Germinal center (tissue), 1 donor: ENCODE measurements around the gene CASP4.
"Not testable (repeated sequence)": the region's sequence is repeated elsewhere in the genome, so short reads cannot be mapped to it uniquely, and the experiment has no call there.

Experiments
- DNase-seq: peaks from one replicate; pipeline ENCODE4 v3.0.0; 2012; ENCODE audit warnings: mixed read lengths, low spot score

The CASP4 gene

DNA sequence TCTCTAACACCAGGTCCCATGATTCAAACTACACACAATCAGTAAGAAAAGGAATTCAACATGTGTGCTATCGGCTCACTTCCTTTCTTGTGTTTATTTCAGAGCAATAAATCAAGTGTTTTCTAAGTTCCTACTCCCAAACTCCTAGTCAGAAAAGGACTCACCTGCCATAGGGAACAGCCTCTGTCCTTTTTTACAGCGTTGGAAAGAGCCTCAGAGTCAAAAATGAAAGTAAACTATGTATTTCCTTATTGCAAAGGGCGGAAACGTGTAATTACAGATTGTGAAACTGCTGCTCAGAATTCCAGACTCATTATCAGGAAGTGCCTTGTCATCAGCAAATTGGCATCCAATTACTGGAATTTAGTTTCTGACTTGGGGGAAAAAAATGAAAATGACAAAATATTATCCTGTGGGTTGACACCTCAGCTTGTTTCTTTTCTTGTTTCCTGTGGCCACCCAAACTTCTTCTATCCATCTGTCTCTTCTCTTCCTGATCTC, at the start of gene CASP4:
Gene CASP4, minus strand, starts transcription at position 220 of the 501 bp plus-strand sequence. Its CDS starts 49 bp downstream, at position 171.
- DNase-seq: peak; percentile 27

DNA sequence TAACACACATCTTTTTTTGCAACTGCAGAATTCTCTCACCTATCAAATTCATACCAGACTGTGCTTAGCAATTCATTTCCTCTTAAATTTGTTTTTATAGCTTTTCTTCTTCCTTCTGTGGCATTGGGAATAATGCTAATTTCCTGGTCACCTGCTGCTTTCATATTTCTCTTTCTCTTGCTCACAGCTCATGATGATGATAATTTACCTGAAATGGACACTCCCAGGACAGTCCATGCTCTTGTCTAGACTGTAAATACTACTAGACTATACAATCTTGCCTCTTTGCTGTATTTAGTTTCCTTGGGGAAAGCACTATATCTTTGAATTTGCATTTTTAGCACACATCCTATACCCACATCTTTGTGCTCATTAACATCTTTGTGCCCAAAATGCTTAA, 39.1 kb upstream of the CASP4 start:
- no peak for DNase-seq

DNA sequence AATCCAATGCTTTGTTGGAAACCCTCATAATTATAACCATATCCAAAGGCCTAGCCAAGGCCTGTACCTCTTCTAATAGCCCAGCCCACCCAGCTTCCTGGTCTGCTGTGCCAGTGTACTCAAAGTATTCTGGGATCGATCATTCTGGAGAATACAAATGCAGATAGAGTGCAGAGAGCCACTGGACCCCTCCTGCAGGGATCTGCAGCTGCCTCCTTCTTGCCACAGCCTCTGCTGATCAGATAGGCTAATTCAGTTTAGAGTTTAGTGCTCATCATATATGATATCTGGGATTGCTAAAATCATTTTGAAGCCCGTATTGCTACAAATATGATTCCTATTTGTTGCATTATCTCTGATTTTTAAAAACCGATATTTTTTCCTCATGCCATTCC, 37.1 kb upstream of the CASP4 start:
- DNase-seq: no peak

DNA sequence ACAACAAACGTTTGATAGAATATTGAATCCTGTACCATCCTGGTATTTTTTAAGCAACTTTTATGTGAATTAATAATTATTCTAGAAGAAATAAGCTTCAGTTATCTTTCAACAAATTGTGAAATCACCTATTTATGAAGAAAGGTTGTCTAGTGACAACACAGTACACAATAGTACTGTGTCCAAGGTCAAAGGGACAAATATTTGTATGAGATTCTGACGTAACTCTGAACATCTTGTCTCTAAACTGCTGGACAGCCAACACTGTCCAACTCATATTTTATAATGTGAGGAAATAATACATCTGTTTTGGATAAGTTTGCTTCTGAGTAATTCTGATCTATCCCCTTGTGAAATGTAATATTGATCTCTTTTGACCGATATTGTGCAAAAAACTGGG, 35.6 kb upstream of the CASP4 start:
- DNase-seq: no peak

DNA sequence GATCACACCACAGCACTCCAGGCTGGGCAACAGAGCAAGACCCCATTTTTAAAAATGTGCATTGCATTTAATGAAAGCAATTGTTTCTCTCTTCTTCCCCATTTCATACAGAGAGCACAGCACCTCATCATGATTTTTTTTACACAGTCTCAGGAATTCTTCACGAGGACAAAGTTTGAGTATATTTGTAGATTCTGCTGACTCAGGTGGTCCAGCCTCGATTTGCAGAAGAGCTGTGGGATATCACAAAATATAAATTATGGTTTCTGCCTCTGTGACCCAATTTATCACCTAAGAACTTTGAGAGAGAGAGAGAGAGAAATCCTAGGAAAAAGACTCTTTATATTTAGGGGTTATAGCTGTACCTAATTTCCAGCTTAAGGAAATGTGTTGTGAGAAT, 34.8 kb upstream of the CASP4 start:
- no peak for DNase-seq

- DNase-seq: peak; percentile 27
Observed at GRCh38 chr11:105000797-105001196, 32.4 kb upstream of the CASP4 start.

DNA sequence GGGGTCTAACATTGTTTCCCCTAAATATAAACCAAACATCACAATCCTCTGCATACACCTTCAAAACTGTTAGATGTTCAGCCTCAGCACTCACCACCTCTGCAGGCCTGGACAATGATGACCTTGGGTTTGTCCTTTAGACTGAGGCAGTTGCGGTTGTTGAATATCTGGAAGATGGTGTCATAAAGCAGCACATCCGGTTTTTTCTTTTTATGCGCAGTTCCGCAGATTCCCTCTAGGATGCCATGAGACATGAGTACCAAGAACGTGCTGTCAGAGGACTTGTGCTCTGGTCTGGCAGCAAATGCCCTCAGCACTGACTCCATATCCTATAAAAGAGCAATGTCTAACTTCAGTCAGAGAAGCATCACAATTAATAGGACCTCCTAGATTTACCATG, 31.8 kb upstream of the CASP4 start:
- no peak for DNase-seq

- no peak for DNase-seq
Observed at GRCh38 chr11:104999721-105000120, 31.3 kb upstream of the CASP4 start.

DNA sequence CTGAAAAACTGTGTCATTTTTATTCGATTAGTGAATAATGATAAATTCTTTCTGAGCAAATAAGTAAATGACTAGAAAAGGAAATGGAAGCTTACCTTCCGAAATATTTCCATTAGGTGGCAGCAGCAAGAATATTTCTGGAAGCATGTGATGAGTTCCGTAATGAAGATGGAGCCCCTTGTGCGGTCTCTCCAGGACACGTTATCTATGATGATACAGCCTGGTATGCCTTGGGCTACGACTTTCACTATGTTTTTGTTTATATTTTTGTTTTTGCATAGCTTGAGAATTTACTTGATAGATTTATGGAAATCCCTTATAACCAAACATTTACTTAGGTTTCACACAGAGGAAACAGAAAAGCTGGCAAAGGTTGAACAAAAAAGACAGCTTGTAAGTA, 28.9 kb upstream of the CASP4 start:
- DNase-seq: no peak

GRCh38 chr11:104995001-104995408, 26.6 kb upstream of the CASP4 start:
- no peak for DNase-seq

GRCh38 chr11:104992781-104993180, 24.4 kb upstream of the CASP4 start:
- DNase-seq: no peak

GRCh38 chr11:104991994-104992393, 23.6 kb upstream of the CASP4 start:
- no peak for DNase-seq

- DNase-seq: no peak
Observed at GRCh38 chr11:104984808-104985207, 16.4 kb upstream of the CASP4 start.

- no peak for DNase-seq
Observed at GRCh38 chr11:104979839-104980238, 11.5 kb upstream of the CASP4 start.

DNA sequence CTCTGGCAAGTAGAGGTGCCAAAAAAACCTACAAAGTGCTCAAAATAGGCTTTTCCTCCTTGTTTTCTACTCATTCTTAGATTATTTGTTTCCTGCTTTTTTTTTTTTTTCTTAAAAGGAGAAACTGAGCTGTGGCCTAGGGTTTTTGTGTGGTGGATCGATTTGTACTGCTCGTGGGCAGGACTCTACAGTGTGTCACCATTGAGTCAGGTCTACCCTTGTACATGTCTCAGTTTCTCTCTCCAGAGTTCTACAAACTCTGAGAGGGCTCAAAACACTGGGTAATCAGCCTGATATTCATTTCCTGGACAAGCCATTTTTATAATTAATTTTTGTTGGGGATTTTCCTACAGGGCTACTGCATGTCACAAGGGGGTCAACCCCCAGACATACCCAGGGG, 5.2 kb upstream of the CASP4 start:
- DNase-seq: no peak

- DNase-seq: not testable (repeated sequence)
Observed at GRCh38 chr11:104972924-104973323, 4.5 kb upstream of the CASP4 start.

DNA sequence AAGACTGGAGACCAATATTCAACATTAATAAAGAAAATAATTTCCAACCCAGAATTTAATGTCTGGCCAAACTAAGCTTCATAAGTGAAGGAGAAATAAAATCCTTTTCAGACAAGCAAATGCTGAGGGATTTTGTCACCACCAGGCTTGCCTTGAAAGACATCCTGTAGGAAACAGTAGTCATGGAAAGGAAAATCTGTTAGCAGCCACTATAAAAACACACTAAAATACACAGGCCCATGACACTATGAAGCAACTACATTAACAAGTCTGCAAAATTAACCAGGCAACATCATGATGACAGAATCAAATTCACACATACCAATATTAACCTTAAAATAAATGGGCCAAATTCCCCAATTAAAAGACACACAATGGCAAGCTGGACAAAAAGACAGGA, 2.4 kb upstream of the CASP4 start:
- no peak for DNase-seq

GRCh38 chr11:104968856-104969776, 742 bp upstream of the CASP4 start:
- DNase-seq: no peak

DNA sequence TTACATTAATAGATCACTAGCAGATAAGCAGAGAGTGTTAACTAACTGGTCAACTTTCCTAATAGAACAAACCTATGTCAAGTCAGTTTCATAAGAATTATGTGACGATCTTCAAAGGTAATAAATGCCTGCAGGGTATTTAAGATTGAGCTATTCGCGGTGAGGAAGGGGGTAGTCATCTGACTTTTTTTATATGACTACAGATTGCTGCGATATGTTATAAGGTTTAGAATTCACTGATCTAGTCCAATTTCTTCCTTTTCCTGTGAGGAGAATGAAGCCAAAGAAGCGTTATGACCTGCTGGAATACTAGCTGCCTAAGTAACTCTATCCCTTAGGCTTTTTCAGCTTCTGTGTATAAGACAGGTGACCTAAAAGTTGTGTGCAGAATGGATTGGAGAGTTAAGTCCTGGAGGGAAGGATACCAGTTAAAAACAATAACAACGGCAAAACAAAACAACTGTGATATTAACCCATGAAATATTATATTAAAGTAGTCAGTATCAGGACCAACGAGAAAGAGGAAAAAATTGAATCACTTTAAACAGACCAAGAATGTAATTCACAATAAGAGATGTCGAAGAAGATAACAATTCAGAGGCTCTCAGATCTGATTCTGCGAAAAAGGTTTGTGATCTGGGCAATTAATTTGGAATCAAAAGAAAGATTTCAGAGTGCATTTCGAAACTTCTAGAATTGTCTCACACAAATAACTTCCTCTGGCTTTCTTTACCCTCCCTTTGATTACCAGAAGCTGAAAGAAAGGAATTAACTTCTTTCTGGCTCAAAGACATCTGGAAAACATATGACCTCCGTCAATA, 630 bp downstream of the CASP4 start:
- DNase-seq: no peak

- no peak for DNase-seq
Observed at GRCh38 chr11:104965735-104966134, 2.6 kb downstream of the CASP4 start.

DNA sequence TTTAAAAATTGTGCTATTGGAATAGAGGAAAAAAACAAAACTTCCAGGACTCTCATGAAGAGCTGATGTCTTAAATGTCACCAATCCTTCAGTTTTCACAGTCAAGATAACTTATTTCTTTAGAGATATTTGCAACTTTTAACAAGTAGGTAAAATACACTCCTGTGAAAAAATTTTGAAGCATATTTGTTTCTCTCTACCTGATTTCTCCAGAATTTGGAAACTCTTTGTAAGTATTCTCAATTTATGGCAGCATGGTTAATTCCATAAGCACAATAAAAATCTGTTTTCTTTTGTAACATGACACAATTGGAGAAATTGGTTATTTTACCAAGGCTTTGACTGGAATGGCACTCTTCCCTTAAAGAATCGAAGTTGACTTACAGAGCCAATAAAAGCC, 4.1 kb downstream of the CASP4 start:
- DNase-seq: no peak

GRCh38 chr11:104962852-104963251, 5.5 kb downstream of the CASP4 start:
- DNase-seq: no peak

GRCh38 chr11:104957280-104957679, 11.1 kb downstream of the CASP4 start:
- no peak for DNase-seq
